Measurements from ENCODE around the gene TENM4. TPM values are rescaled to one million over a fixed set of nuclear protein-coding genes. Genes with fewer than 3 reads are reported as not detected.

TENM4 gene
- total RNA-seq, 4 donors from 2014 or later: 2.3 to 18.9 (median 4.5) TPM

DNA sequence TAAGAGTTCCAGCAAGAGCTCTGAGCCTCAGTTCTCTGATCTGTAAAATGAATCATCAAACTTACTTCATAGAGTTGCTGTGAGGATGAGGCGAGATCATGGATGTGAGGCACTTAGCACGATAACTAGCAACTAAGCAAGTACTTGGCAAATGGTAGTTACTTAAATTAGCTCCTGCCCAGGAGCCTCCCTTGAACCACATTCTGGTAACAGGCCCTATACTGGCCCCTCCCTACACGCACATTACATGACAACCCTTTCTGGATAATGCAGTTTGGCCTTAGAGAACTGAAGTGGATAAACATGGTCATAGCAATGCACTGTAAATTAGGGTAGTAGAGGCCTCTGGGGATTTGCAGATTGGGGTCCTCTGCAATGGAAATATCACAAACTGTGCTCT, 678.7 kb downstream of the TENM4 start:
- TF ChIP-seq, protein P1, sequence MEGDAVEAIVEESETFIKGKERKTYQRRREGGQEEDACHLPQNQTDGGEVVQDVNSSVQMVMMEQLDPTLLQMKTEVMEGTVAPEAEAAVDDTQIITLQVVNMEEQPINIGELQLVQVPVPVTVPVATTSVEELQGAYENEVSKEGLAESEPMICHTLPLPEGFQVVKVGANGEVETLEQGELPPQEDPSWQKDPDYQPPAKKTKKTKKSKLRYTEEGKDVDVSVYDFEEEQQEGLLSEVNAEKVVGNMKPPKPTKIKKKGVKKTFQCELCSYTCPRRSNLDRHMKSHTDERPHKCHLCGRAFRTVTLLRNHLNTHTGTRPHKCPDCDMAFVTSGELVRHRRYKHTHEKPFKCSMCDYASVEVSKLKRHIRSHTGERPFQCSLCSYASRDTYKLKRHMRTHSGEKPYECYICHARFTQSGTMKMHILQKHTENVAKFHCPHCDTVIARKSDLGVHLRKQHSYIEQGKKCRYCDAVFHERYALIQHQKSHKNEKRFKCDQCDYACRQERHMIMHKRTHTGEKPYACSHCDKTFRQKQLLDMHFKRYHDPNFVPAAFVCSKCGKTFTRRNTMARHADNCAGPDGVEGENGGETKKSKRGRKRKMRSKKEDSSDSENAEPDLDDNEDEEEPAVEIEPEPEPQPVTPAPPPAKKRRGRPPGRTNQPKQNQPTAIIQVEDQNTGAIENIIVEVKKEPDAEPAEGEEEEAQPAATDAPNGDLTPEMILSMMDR (IDR thresholded peaks at IDR 0.05): no peak
- ATAC-seq (ENCODE audit: low FRiP score) (no peak), DNase-seq (ENCODE audit: low spot score) (no peak)

DNA sequence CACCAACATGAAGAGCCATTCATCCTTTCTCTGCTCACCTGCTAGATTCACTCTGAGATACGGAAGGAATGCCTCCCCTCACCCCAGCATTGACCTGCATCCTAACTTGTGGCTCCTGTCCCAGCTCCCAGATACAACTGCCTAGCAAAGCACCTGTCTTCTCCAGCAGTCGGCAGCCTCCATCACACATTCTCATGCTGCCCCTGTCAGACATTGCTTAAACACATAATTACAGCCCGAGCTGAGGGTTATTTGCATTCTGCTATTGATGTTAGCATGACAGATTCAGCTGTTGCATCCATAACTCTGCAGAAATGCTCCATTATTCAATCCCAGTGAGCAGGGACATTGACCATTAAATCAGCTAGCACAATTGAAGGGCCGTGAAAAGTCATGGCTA, 681.8 kb downstream of the TENM4 start:
- no peak for DNase-seq (ENCODE audit: low spot score)
- ATAC-seq (ENCODE audit: low FRiP score): no peak
- TF ChIP-seq, protein P1 (IDR thresholded peaks at IDR 0.05): no peak

DNA sequence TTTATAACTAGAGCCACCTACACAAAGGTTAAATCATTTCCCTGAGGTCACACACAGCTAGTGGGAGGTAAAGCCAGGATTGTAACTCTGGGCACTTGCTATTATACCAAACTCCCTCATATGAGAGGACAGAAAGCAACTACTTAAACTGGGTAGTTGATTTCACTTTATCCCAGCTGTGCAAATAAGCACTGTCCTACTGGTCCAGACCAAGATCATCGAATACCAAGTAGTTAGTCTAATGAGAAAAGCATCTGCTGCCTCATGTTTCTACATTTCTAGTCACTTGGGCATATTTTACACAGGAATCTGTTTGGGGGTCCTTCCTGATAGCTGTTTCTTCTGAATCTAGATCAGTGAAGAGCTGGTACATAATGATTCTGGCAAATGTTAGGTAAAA, 687.5 kb downstream of the TENM4 start:
- TF ChIP-seq, protein P1 (IDR thresholded peaks at IDR 0.05): no peak
- ATAC-seq (ENCODE audit: low FRiP score): no peak
- DNase-seq (ENCODE audit: low spot score): no peak

DNA sequence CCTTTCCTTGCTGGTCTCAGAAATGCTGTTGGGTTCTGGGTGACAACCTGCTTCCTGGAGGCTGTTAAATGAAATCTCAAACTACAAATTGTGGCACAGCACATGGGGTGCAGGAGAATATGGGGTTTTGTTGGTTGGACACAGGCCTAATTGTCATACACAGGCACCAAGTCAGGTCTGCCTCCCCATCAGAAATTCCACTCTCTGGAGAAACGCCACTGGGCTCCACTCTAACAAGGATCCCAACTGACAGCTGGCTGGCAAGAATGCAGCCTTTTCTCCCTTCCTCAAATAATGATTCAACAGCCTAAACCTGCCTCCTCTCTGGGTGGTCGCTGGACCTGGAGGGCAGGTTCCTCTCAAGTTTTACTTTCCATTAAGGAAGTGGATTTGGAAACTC, 688.3 kb downstream of the TENM4 start:
- no peak for ATAC-seq (ENCODE audit: low FRiP score)
- TF ChIP-seq, protein P1 (IDR thresholded peaks at IDR 0.05): no peak
- DNase-seq (ENCODE audit: low spot score): no peak

DNA sequence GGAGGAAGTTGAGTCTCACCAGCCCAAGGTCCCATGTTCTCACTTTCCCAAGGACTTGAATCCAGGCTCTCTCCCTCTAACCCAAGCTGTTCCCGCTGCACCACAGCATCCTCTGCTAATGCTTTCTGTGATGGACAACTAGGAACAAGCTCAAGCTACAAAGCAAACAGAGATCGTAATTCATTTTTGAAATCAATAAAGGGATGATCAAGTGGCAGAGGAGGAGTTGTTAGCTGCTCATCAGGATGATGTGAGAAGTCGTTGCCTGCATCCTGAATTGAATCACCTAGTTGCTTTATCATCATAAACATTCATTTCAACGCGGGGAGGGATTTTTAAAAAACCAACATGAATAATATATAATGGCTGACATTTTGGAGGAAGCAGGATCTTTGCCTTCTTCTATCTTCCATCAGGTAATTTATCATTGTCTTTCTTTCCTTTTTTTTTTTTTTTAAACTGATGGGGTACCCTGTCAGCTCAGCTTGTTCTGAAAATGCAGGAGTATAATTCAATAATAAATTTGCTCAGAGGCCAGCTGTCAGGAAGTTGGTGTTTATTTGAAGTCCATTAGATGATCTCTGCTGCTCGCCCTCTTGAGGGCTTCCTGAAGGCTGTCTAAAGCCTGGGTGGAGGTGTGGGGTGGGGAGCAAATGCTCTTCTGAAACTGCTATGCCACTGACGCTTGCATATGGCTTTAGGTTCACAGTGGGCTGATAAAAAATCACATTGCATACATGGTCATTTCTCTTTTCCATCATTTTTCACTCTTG, 691.7 kb downstream of the TENM4 start:
- DNase-seq (ENCODE audit: low spot score): no peak
- TF ChIP-seq, protein P1 (IDR thresholded peaks at IDR 0.05): no peak
- ATAC-seq (ENCODE audit: low FRiP score): no peak

DNA sequence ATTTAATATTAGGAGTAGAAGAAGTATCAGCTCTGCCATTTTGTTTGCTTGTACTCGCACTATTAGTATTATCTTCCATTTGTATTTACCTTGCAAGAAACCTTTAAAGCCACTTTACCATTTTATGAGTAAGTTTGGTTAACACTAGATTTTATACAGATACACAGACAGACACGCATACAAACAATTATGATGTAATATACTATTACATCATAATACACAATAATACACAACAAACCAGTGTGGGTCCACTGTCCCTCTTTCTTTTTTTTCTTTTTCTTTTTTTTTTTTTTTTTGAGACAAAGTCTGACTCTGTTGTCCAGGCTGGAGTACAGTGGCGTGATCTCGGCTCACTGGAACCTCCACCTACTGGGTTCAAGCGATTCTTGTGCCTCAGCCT, 695.9 kb downstream of the TENM4 start:
- TF ChIP-seq, protein P1 (IDR thresholded peaks at IDR 0.05): no peak
- ATAC-seq (ENCODE audit: low FRiP score) (no peak), DNase-seq (ENCODE audit: low spot score) (no peak)

DNA sequence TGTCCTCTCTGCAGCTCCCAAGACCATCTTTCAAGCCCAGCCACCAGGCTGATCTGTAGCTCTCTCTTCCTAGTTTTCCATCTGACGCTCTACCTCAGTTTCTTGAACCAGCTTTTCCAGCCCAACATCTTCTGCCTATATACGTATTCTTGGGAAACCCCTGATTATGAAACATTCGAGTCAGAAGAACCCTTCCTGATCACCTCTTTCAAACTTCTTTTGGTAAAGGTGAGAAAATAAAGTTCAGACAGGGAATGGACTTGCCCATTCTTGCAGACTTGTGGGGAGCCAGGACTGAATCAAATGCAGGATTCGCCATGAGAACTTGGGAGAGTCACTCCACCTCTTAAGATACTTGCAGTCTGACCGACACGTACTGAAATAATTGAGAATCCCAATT, 696.6 kb downstream of the TENM4 start:
- DNase-seq (ENCODE audit: low spot score) (no peak), ATAC-seq (ENCODE audit: low FRiP score) (no peak)
- TF ChIP-seq, protein P1 (IDR thresholded peaks at IDR 0.05): no peak

Data from omental fat pad (tissue), 4 donors.